CD4-positive, alpha-beta T cell treated with Interleukin-6 for 4 hours (primary cell): ENCODE data around the gene SF3A1.
A peak's percentile ranks its signal among the peaks of the same experiment; 100 is the strongest.

ENCODE experiments used
- DNase-seq: peaks from one replicate; pipeline ENCODE4 v3.0.0-alpha.2; 2020; ENCODE audit warnings: mixed read lengths

The SF3A1 gene

DNA sequence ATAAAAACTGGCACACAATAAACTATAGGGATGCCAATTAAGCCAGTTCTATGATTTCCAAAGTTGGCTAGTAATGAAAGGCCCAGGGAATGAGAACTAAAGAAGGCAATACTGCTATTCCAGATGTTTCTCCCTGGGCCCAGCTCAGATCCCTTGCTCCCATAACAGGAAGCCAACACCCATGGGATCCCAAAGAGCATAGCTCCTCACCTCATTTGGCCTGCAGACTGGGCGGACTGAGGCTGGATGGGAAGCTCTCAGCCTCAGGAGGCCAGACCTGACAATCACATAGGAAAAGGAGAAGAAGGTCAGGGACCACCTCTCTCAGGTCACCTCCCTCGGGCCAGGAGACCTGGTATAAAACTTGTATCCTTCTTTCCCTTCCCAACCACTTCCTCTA lies 35.2 kb downstream of the SF3A1 start:
- DNase-seq: no peak

DNA sequence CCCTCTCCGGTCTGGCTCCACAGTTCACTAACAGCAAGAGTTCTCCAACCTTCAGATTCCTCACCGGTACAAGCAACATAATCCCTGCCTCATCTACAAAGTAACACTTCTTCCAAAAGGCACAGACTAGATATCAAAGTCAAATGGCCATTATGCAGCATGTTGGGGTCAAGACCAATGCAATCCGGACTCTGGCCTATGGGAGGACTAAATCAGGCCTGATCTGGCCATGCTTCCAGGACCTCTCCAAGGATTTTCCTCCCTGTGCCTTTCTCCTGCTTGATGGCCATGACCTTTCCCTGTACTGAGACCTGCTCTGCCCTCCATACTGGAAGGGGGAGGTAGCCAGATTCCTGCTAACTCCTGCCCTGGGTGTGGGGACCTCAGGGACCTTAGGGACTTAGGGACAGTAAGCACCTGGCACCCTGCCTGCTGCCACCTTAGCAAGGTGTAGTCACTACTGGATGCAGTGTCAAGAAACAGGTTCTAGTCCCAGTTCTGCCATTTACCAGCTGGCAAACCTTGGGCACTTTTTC lies 36.6 kb downstream of the SF3A1 start:
- no peak for DNase-seq

DNA sequence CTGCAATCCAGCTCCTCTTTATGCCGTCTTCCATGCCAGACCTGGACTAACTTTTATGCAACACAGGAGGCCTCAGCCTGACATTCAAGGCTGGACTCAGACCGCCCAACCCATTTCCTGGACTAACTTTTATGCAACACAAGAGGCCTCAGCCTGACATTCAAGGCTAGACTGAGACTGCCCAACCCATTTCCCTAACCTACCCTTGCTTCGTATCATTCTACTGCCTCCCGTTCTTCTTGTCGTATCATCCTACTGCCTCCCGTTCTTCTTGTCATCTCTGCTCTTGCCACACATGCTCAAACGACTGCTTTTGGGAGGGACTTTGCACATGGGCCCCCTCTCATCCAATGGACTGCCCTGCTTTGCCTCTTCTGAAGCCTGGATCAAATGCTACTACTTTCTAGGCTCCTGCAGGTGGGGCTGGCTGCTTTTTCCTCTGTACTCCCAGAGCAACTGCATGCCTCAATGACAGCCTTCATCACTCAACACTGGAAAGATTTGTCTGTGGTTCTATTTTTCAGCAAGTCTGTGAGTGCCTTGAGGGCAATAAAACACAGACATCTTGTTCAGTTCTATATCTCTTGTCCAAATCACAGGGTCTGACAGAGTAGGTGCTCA lies 37.8 kb downstream of the SF3A1 start:
- no peak for DNase-seq

DNA sequence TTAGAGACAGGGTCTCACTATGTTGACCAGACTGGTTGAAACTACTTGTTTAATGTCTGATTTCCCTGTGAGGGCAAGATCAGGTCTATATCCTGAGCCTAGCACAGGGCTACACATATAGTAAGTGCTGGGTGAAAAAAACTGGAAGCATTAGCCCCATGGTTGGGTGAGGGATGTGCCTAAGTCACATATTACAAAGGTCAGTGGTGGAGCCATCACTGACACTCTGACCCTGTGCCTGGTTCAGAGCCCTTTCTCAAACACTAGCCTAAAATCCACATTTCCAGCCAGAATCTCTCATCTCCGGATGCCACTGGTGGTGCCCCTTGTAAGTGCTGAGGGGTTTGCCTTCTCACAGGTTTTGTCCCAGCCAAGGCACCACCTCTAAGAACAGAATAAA lies 38.9 kb downstream of the SF3A1 start:
- DNase-seq: no peak

DNA sequence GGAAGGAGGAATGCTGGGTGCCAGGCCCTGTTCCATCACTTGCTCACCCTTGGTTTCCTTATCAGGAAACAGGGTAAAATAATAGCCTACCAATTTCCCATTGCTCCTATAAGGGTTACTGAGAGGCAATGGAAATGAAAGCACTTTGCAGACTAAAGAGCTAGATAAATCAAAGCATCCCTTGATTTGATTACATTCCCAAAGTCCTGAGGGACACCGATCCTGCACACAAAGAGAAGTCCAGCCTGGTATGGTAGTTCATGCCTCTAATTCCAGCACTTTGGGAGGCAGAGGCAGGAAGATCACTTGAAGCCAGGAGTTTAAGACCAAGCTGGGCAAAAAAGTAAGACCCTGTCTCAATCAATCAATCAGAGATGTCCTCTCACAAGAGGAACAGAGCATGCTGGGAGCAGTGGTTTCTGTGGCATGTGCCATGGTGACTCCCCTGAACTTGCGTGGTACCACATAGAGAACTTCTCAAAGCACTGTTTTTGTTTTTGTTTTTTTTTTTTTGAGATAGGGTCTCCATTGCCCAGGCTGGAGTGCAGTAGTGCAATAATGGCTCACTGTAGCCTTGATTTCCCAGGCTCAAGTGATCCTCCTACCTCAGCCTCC lies 40.6 kb downstream of the SF3A1 start:
- DNase-seq: peak; percentile 23

DNA sequence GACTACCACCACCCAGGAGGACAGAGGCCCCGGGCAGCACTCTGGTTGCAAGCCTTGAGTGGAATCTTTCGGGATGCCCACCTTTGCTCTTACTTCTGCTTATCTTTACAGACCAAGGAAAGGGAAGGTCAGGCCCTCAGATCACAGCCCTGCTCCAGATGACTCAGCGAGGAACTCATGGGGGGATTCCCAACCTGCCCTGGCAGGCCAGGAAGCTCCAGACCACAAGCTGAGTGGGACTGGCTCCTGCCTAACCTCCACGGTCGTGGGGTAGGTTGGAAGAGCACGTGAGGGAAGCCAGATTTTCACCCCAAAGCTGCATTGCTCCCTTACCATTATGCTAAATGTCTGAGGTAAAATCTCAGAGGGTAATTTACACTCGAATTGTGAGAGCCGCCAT lies 41.8 kb downstream of the SF3A1 start:
- DNase-seq: peak; percentile 57

DNA sequence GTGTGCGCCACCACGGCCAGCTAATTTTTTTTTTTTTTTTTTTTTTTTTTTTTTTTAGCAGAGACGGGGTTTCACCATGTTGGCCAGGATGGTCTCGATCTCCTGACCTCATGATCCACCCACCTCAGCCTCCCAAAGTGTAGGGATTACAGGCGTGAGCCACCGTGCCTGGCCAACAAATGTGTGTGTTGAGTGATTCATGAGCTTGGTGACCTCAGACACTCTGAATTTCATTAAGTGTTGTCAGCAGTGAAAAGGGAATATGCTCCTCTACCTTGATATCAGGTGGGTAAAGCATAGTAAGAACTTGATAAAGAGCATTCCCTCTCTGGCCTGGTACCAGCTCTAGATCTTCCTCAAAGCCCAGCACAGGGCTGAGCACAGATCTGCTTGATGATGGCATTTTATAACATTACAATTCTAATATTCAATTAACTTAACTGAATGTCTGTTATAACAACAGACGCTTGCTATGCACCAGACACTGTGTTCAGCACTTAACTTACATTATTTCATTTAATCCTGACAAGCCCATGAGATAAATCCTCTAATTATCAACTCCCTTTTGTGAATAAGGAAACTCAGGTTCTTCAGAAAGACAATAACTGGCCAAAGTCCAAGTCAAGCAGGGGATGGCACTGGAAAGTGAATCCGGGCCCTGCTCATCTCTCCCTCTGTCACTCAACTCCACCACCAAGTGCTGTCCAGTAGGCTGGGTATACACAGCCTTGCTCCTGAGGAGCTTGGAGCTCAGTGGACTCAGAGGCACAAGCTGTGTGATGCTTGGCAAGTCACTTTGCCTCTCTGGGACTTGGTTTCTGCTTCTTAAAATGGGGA lies 42.9 kb downstream of the SF3A1 start:
- no peak for DNase-seq

DNA sequence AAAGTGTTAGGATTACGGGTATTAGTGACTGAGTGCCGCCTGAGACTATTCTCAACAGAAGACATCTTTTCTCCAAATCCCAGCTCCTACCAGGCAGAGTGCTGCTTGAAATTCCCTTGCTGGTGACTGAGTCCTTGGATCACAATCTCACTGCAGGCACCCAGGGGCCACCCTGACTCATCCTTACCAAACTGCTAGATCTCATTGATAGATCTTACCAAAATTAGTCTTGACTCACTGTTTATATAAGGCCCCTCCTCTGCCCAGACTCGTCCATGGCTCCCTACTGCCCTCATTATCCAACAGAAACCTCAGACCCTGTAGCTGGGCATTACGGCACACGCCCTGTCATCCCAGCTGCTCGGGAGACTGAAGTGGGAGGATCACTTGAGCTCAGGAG lies 44.6 kb downstream of the SF3A1 start:
- peak; percentile 33 for DNase-seq

DNA sequence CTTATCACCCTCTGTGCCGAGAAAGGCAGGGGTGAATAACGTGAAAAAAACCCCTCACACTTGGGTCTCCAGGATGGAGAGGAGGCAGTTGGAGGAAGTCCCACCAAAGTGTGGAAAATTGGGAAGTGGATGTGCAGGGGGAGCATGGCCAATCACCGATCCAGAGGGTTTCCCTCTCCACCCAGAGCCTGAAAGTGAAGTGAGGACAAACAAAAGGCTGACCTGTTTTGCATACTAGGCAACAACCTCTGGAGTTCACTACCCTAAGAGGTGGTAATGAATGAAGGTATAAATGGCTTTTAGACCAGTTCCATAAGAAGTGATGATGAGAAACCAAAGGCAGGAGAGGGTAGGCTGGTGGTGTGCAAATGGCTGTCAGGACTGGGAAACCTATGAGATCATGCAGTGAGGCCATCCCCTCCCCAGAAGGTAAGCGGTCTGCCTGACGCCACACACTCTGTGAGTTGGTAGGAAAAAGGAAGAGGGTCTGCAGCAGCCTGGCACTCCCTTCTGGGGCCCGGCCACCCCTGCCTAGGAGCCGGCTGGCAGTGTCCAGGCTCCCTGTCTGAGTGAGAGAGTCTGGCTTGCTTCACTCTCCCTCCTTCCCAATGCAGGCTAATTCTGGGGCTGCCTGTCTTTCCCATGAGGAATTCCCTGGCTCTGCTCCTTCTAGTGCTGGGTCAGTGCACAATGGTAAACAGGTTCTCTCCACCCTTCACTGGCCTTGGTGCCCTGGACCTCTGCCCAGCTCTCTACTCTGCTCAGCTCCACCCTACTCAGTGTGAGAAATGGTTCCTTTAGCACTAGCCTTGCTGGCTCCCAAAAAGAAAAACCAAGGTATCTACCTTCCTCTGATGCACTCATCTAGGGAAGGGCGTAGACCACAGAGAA lies 45.6 kb downstream of the SF3A1 start:
- DNase-seq: no peak

DNA sequence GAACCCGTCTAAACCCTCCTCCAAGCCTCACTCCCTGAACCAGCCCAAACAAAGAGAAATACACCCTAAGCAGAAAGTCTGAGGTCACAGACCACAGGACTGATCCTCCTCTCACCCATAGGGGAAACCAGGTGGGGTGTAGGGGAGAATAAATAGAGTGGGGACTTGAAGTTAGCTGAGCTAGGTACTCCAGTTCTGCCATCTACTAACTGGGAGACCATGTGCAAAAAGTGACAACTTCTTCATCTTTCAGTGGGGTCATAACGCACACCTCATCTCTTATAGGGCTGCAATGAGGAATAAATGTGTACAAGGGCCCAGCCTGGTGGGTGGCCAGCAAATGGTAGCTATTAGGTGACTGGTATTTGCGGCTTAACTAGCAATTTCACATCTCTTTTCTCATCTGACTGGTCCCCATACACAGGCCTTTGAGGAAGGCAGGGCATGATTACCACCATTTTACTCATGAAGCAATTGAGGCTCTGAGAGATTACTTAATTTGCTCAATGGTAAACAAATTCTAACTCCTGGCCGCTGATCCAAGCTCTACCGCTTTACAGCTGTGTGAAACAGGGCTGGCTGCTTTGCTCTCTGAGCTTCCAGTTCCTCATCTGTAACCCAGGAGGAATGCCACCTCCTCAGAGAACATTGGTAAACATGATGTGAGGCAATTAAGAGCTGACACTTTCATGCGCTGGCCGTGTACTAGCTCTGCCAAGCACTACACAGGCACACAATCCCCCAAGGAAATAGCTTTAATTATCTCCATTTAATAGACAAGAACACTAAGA lies 46.5 kb downstream of the SF3A1 start:
- peak; percentile 43 for DNase-seq

DNA sequence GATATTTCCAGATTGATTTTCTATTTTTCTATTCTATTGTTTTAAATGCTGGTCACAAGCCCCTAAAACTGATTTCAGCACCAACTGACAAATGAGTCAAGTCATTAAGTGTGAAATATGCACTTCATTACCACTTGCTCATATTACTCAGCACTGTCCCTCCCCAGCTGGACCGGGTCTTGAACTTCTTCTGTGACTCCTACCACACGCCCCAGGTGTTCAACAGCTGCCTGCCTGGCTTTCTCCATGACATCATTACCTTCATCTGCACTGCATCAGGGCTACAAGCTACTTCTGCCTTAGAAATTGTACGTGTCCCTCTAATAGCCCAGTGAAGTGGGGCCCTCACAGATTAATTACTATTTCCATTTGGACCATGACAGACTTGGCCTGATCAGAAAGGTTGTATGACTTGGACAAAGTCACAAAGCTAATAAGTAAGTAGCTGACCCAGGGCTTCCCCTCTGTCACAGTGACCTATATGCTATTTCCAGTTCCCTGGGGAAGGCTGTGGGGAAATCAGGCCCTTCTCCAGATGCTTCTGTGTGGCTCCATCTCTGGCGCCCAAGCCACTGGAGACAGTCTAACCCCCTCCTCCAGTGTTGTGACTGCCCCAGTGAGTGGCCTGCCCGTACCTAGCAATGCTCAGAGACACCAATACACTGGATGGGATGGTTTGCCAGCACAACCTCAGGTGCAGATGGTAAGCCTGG lies 48.0 kb downstream of the SF3A1 start:
- DNase-seq: peak; percentile 63

DNA sequence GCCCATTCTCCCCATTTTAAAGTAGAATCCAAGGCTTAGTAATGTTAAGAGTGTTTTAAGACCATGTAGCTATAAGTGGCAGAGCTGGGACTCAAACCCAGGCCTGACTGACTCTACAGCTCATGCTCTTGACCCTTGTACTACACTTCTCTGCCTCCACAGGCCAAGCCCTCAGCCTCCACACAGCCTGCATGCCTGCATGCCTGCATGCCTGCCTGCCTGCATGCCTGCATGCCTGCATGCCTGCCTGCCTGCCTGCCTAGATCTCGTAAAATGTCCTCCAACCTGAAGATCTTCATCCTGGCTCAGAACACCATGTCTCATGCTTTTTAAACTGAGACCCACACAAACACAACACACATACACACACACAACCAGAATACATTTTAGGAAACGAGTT lies 48.6 kb downstream of the SF3A1 start:
- no peak for DNase-seq

DNA sequence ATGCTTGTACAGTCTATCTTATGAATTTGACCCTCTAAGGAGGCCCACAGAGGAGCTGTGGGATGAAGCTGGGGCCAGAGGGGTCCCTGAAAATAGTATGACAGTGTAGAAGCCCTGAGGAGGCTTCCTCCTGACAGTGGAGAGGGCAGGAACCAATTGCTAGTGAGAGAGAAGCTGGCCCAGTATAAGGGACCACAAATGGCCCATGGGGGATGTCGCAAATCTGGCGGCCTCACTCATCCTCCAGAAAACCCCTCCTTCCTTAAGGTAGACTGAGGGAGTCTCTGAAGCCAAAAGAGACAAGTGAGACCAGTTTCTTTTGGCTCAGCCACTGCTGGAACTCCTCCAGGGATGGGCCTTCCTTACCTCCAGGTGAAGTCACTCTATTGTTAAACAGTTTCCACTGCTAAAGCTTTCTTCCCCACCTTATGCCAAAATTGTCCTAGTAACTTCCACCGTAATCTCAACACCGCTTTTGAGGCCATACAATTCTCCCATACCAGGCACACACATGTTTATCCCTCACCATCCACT lies 49.6 kb downstream of the SF3A1 start:
- no peak for DNase-seq

DNA sequence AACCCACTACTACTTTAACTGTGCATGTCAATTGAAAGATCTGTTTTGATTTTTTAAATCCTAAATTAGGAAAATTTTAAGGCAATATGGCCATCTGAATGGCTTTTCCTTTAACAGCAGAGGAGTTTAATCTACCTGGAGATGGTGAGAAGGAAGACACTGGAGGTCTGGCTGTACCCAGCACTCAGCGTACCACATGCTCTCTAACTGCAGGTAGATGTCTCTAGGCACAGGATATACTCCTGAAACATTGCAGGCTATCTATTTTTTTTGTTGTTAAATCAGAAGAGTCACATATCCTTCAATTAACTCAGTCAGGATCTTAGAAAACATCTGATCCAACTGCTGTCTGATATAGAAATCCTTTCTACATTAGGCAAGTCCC lies 50.1 kb downstream of the SF3A1 start:
- peak; percentile 38 for DNase-seq

DNA sequence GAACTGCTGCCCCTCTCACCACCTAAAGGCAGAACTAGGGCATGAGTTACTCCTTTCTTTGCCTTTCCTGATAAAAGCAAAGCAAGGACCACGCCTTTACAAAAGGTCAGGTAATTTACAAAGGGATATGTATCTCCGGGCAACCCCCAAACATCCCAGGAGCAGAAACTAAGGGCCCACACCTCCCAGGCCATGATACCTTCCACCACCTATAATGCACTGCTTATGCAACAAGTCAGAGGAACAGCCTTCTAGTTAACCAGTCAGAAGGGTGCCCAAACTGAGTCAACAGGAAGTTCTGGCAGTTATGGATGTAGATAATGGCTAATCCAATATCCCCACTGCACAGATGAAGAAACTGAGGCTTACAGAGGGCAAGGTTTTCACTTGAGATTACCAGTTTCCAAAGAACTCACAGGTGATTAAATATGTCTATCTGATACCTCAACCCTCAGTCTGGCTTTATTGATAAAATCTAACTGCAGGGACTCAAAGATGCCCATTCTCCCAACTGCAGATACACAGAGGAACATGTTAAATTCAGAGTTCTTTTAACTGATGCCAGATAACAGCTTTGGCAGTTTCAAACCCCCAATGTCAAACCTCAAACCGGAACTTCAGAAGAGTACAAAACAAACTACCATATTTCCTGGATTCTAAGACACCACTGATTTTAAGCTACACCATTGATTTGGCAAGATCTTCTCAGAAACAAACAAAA lies 50.6 kb downstream of the SF3A1 start:
- DNase-seq: peak; percentile 48

DNA sequence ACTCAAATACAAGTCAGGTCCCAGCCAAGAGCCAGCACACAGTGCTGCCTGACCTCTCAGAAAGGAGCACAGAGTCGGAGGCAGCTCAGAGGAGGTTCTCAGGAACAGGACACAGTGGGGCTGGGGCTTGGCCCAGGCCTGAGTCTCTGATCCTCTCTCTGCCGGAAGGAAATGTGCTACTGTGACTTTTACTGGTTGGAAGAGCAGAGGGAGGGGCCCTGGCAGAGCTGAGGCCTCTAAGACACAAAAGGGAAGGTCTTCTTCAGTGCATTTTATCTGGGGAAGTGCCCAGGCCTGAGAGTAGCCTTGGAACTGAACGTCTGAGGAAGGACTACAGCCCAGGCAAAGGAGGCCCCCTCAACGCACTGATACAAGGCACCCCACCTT lies 51.2 kb downstream of the SF3A1 start:
- DNase-seq: peak; percentile 73

DNA sequence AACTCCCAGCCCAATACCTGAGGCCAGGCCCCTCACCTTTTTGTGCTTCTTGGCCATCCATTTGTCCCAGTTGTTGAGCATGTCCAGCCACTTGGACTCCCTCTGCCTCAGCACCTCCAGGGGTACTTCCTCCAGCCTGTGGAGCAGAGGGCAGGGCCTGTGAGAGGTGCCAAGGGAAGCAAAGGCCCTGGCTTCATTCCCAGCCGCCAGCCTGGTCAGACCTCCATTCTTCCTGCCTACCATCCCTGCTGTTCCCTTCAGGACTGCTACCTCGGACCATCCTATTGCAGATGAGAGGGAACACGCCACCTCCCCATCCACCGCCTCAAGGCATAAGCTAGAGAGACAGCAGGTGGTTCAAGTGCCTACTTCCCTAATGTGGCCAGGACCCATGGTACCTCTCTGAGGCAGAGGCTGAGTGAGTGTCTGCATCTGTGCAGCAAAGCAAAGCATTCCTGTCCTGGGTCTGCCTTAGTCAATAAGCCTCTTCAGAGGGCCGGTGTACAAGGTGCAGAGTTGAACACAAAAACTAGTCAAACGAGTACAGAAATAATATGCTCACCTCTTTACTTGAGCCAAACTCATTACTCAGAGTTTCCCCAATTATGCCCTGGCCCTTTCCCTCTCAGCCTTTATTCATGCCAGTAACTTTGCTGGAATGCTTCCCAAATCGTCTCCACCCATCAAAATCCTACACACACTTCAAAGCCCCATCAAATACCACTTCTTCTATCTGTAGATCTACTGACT lies 52.0 kb downstream of the SF3A1 start:
- DNase-seq: no peak

DNA sequence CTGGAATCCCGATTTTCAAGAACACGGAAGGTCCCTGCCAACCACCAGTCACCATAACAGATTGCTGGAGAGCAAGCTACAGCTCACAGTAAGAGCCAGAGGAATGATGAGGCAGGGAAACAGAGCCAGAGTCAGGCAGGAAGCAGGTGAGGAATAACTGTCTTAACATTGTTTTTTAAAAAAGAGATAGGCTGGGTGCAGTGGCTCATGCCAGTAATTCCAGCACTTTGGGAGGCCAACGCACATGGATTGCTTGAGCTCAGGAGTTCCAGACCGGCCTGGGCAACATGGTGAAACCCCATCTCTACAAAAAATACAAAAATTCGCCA lies 53.9 kb downstream of the SF3A1 start:
- DNase-seq: no peak

DNA sequence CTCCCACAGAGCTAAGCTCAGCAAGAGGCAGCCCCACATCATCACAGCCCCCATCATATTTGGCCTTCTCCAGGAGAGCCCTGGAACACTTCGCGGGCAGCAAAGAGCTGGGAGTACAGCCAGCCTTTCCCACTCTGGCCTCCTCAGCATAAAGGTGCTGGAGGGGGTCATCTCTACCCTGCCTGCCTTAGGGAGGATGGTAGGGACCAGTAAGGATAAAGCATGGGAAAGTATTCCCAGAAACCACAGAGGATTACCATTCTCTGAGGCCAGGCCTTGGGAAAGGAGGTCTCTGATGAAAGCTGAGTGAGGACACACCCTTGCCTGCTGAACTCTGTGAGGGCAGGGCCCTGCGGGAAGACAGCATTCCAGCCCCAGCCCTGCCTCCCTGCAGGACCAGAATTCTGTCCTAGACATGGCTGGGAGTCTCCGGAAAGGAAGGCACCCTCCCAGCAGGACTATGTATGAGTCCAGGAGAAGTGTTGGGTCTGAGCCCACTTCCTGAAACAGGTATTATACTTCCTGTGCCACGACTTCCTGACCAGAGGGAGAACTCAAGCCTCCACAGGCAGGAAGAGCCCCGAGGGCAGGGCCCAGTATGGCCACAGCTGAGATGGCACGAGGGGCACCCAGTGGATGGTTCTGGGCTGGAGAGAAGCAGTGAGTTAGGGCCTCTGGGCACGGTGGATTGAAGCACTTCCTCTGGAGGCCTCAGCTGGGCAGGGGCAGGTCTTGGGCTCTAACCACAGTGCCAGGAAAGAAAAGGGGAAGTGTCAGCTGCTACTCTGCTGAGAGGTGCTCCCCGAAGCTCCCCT lies 54.5 kb downstream of the SF3A1 start:
- no peak for DNase-seq
